HG02798 (cell line): Measurements from ENCODE around the gene NKX6-2.

ENCODE experiments used
- ATAC-seq: cut with Tn5 transposase; IDR thresholded peaks from one replicate; pipeline ENCODE4 v1.9.1; 2021; ENCODE audit warnings: mild to moderate bottlenecking; ENCODE audit not compliant: unreplicated experiment, poor library complexity

Gene NKX6-2

DNA sequence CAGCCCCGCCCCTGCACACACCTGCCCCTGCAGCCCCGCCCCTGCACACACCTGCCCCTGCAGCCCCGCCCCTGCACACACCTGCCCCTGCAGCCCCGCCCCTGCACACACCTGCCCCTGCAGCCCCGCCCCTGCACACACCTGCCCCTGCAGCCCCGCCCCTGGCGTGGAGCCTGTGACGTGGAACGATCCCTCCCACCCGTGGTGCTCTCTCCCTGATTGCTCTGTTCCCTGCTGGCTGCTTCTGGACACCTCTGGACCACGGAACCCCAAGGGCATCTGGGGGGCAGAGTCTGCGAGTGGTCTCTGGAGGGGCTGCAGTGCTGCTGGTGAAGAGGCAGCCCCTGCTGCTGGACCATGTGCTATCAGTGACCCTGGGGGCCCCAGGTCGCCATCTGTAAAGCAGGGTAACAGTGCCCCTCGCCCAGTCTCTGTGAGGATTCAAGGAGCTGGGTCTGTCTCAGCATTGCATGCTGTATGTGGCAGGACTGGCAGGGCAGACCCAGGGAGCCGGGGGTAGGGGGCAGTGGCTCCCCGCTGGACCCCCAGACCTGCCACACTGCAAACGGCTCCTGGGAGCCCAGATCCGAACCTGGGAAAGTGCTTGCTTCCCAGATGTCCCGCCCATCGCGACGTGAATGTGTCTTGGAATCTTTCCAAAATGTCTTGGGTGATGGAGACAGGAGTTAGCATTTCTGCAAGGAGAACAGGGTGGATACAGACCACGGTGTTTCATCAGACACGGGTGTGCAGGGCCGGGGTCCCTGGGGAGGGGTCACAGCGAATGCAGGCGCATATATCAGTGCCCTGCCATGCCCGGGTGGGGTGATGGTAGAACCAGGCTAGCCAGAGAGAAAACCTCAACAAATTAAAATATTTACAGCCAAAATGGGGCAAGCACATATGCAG lies 27.9 kb upstream of the NKX6-2 start:
- no peak for ATAC-seq

DNA sequence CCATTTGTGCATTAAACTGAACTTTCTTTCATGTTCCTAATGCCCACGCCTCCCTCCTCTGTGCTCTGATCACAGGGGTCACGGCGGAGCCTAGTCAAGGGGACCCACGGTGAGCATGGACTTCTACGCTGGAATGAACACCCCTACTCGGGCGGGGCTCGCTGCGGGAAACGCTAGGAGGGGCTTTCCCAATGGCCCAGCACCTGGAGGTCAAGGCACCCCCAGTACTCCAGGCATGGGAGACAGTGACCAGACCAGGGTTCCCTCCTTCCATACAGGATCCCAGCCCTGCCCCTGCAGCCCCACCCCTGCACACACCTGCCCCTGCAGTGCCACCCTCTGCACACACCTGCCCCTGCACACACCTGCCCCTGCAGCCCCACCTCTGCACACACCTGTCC lies 27.1 kb upstream of the NKX6-2 start:
- ATAC-seq: no peak

DNA sequence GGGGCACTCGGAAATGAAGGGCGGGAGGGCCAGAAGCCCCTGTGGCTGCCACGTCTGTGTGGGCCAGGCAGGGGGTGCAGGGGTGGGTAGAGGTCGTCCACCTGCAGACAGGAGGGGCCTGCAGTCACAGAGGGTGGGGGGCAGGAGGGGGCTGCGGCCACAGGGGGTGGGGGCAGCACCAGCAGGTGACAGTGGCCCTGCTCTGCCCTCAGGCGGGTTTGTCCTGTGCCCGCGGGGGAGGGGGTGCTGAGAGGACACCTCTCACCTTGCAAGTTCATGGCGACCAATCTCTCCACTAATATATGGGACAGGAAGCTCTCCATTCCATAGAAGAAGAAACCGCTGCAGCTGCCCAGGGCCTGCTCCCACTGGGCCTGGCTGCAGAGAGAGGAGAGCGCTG lies 26.6 kb upstream of the NKX6-2 start:
- no peak for ATAC-seq

DNA sequence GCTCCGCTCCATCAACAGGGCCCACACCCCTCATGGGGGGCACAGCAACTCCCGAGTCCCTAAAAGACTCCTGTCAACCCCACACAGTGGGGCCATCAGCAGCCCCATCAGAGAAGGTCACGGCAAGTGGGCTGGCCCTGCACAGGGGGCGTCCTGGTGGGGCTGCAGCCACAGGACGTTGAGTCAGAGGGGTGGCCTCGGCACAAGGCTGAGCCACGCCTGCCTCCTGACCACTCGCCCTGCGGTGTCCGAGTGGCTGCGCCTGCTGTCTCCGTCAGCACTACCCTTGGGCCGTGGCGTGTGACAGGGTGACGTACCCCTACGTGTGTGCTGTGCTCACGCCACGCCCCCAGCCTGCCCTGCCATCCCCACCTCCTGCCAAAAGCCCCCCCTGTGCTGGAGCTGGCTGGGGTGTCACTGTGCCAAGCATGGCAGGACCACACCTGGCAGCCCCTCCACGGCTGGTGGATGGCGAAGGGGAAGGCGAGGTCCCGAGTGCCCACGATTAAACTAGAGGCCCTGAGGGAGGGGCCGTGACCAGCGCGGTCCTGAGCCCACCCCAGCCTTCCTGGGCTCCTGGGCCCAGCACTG lies 26.0 kb upstream of the NKX6-2 start:
- ATAC-seq: no peak

DNA sequence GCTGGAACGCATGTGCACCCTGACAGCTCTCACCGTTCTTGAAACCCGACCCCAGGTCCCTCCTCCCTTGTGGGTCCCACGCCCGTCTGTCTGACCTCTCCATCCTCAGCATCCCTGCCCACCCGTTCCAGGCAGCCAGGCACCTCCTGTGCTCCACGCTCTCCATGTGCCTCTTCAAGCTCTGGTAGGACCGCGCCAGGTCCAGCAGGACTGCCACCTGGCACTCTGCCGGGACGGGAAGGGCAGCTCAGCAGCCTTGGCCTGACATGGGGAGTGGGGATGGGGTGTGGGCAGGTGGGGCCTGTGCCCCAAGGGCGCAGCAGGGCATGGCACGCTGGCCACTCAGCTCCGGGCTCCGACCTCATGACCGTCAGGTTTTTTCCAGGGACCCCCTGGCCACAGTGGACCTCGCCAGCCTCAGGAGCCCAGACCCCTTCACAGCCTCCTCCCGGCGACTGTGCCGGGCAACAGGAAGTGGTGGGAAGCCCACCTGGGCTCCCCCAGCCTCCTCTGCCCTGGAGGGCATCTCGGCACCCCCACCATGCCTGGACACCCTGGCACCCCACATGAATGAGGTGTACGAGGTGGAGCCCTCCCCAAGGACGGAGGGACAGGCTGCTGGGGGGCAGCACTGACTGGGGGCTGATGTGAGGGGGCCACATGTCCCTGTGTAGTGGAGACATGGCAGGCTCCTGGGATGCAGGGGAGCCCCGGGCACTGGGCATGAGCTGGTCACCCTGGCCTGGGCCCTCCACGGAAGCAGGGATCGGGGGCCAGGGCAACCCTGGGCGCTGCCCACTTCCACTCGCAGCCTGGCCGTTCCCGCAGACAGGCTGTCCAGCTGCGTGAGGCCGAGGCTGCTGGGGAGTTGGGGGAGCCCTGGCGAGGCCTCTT lies 25.1 kb upstream of the NKX6-2 start:
- ATAC-seq: no peak

DNA sequence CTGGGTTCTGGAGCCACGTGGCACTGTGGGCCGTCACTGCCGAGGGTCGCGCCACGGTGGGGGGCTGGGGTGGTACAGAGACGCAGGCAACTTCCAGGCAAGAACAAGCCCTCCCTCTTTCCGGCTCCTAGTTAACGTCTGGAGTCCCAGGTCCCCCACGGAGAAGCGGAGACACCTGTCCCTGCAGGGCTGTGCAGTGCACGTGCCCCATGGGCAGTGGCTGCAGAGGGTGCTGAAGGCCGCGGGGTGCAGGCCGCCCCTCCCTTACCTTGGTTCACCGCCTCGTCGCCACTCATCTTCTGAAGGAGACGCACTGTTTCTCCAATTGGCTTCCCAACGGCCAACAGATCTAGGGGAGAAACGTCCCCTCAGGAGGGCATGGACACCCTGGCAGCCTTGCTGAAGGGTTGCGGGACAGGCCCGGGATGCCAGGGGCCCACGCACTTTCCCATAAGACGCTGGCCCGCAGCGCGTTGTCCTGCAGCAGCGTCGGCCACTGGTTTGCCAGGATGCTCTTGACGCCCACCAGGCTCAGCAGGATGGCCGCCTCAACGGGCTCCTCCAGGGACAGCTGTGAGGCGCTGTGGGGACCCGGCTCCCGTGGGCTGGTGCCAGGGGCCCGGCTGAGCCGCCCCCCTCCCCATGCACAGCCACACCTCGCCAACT lies 24.3 kb upstream of the NKX6-2 start:
- no peak for ATAC-seq

DNA sequence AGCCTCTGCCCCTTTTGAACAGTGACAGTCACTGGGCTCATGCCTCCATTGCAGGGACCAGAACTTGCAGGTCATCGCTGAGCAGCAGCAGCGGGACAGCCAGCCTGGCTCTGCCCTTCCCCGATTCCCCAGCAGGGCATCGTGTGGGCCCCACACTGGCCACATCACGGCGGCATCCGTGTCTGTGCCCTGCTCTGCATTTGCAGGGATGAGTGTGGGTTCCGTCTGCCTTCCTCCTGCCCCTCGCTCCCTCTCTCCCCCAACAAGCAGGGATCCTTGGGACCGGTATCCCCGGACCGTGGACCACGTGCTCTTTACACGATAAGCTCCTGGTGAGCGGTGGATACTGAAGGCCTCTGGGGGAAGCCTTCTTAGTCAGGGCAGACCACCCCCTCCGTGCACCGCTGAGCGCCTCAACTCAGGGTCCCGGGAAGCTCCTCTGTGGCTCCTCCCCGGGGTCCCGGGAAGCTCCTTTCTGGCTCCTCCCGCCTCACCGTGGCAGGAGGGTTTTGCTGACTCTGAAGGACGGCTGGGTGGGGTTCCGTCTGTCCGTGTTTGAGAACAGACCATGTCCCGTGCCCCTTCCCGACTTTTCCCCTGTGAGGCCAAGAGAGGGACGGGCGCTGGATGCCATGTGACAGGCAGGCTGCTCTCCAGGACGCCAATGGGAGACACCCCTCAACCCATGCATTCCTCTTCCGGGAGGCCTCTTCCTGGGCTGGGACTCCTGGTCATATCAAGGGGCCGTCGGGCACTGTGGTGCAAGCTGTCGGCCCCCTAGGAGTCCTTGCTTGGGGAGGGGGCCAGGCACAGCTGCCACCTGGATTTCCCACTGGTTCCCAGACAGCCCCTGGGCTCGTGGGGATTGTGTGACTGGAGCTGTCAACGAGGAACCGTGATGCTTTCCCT lies 23.5 kb upstream of the NKX6-2 start:
- no peak for ATAC-seq

DNA sequence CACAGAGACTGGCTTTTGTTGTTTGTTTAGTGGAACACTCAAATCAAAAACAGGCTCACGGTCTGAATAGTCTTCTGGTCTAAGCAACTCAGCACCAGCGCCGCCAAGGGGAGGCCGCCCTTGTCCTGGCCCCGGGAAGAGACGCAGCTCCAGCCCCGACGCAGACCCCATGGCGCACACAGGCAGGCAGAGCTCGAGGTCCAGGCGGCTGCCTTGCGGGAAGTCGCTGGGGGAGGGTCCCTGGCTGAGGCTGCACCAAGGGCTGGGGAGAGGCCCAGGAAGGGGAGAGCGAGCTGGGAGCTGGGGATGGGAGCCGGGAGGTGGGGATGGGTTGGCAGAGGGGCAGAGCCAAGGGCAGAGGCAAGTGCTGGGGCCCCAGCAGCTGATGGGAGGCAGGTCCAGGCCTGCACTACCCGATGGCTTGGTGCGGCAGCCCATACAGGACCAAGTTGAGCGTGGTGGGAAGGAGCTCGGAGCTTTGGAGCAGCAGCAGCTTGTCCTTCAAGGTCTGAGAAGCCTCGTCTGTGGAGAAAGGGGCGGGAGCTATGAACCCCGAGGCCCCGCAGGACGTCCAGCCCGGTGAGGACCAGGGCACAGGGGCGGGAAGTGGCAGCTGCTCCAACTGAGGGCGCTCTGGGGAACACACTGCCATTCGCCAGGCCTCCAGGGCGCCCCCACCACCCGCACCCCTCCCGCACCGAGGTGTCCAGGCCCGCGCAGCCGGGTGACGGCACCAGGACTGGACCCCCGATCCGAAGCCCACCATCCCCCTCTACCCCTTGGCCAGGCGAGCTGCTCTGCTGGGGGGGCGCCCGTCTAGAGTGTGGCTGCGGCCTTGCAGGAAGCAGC lies 22.7 kb upstream of the NKX6-2 start:
- ATAC-seq: no peak

DNA sequence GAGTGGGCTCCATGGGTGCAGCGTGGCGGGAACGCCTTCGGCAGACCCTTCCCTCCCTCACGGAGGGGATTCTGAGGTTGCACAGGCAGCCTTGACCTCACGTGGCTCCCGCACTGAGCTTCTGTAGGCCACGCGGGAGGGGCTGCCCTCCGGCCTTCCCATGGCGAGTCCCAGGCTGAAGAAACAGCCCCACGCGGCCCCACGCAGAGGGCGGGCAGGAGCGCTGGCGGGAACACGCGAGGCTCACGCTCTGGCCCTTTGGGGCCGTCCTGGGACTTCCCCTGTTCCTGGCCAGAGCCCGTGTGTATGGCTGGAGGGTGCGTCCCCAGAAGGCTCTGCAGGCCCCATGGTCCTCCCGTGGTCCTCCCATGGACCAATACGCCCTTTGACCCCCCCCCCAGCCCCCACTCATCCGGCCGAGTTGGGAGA lies 21.7 kb upstream of the NKX6-2 start:
- ATAC-seq: no peak

DNA sequence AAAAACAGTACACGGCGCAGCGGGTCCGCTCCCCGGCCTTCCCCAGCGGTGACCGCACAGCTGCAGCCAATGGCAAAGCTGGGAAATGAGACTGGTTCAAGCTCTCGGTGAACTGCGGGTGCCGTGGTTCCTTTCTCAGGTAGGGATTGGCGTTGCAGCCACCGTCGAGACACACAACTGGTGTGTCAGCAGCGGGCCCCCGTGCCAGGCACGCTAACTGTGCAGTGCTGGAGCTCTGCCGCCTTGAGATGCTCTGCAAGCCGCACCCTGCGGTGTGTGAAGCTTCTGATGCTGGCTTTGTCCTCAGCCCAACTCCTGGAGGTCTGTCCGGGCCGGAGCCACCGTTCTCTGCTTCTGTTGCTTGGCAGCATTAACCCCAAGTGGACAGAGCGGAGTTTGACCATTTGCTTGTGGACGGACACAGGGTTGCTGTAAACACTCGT lies 20.6 kb upstream of the NKX6-2 start:
- no peak for ATAC-seq

DNA sequence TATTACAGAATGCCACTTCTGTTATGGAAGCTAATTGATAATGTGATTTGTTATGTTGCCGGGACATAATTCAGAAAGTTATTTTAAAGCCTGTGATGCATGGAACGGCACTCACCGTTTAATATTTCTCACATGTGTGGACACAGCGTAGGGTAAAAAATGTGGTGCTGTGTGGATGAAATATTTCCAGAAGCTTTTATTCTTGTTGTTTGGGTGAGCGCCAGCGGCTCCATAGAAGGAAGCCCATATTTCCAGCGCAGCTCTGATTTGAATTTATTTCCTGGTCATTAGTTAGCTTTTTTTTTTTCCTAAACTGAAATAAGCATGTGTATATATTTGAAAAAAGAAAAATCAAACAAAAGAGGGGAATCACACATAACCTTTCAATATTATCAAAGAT lies 20.2 kb upstream of the NKX6-2 start:
- no peak for ATAC-seq

DNA sequence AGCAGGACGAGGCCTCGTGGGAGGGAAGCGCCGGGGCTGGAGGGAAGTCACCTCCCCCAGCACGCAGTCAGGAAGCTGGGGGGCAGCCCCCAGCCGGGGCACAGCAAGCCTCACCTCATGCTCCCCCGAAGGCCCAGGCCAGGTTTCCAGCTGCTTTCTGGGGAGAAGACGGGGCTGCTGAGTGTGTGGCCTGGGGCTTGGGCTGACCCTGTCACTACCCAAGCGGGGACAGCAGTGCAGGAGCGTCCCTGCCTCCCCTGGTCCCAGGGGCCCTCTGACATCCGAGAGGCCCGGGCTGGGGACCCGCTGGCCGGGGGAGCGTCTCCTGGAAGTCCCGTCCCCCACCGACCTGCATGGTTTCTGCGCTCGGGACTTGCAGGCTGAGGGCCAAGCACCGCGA lies 19.7 kb upstream of the NKX6-2 start:
- ATAC-seq: no peak

DNA sequence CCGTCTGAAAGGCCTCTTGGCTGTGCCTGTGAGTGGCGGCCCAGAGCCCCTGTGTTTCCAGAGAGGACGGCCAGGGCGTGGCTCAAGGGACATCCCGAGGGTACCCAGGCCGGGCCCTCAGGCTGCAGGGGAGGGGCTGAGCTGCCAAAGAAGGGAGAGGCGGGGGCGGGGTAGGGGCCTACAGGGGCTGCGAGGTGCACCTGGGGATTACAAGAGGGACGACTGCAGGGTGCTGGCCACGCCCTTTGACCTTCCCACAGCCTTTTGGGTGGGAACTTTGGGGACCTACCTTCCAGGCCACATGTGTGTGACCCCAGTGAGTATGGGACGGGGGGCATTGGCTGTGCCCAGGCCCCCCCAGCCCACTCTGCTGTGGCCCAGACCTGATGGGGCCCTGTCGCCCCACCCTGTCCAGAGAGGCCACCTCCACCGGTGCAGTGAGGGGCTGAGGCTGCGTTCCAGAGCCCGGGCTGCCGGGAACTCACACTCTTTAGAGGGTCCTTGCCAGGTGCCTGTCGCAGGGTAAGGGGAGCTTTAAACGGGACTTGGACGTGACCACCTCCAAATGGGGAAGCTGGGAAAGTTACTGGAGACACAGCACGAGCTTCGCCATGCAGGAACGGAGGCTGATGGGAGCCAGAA lies 19.0 kb upstream of the NKX6-2 start:
- ATAC-seq: no peak

DNA sequence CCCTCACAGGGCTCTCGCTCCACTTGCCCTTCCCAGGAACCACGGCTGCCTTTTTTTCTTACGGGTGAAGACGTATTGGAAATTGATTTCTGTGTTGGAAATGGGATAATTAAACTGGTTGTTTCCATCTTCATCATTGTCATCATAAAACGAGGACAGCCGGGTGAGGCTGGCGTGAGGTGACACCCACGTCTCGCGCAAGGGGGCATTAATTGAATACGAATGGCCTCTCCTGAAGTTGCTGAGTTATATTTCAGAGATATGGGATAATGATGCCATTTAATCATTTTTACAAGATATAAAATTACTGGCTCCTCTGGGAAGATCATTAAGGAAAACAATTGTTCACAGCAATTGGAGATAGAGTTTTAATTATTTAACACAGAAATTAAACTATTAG lies 18.3 kb upstream of the NKX6-2 start:
- ATAC-seq: no peak

DNA sequence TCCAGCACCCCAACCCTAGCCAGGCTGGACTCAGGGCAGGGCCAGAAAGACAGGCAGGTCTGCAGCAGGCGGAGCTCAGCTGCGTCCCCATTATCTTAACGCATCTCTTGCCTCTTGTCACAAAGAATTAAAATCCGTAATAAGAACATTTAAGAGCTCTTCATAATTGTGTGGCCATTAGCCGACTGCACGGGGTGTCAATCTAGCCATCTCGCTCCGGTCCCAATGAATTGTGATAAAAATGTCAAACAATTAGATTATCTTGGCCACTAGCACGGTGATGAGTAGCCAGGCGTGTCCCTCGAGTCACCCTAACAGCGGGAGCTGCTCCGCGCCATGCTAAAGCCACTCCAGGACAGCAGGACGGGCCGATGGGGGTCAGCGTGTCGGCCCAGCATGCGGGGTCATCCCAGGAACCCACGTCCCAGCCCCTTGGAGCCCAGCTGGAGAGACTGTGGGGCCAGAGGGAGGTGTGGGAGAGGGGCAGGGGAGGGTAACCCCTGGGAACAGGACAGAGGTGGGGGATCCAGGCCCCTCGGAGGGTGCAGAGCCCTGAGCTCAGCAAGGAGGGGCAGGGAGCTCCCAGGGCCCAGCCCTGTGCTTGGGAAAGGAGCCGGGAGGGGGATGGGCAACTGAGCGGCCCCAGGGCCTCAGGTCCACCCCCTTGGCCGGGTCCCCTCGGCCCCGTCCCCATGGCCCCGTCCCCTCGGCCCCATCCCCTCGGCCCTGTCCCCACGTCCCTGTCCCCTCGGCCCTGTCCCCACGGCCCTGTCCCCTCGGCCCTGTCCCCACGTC lies 17.7 kb upstream of the NKX6-2 start:
- no peak for ATAC-seq

DNA sequence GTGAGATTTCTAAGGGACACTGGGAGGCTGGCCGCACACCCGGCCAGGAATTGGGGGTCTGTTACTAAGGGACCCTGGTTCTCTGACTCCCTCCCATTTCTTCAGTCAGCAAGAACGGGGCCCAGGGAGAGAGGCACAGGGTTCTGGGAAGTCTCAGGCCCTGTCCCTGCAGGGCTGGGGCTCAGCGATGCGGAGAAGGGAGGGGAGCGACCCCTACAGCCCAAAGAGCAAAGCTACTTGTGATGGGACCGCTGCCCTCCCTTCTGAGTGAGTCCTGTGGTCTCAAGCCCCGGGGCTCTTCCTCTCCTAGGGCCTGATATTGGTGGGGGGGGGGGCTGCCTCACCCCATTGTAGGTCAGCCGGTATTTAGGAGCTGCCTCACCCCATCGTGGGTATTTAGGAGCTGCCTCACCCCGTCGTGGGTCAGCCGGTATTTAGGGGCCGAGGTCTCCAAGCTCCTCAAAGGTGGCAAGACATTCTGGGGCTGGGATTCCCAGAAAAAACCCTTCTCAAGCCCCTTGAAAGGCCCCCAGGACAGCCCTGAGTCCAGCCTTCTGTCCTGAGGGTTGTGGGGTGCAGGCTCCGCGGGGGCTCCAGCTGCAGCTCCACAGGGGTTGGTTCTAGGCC lies 16.9 kb upstream of the NKX6-2 start:
- ATAC-seq: no peak

DNA sequence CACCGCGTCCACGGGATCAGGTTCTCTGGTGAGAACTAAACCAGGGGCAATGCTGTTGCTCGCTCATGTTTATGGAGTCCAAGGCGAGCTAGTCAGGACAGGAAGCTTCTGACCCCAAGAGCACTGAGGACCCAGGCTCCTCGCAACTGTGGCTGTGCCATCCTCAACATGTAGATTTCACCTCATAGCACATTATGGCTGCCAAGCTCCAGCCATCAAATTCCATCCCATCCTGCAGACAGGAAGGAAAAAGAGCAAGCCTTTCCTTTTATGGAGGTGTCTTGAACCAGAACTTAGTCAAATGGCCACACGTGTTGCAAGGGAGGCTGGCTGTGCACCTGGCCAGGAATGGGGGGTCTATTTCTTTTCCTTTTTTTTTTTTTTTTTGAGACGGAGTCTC lies 16.1 kb upstream of the NKX6-2 start:
- no peak for ATAC-seq
